IMR-90 (cell line): ENCODE results near the gene NKAIN1. TPM values are rescaled to one million over a fixed set of nuclear protein-coding genes. Genes with fewer than 3 reads are reported as not detected.
A peak's percentile ranks its signal among the peaks of the same experiment; 100 is the strongest.

Experiments
- ATAC-seq: fragments of 200-7000 bp; cut with Tn5 transposase; 2 replicates; pipeline ENCODE4 v1.9.1; 2020; ENCODE audit warnings: low read depth, mild to moderate bottlenecking, moderate library complexity
- BruUV-seq: library from RNA; stranded (reverse); fragments of 400-500 nt; replicated peaks from 2 replicates; lab custom pipeline; 2021; lab: Mats Ljungman, UMichigan
- CTCF ChIA-PET: fragments of 300-600 bp; formaldehyde crosslinking; extraction: SDS; loops from one replicate; lab custom pipeline; 2021; ENCODE audit warnings: antibody characterized with exemption; lab: Yijun Ruan, JAX
- POLR2A ChIA-PET: fragments of 300-600 bp; sonication (Branson Sonifier 250); formaldehyde crosslinking; loops from one replicate; lab custom pipeline; 2022; ENCODE audit warnings: antibody characterized with exemption; ENCODE audit not compliant: unreplicated experiment; lab: Charles Lee
- DNase-seq: peaks from one replicate; pipeline ENCODE4 v3.0.0; 2013
- H2AFZ ChIP-seq: replicated peaks from 2 replicates; pipeline ENCODE3; 2013; ENCODE audit warnings: low read length, mild to moderate bottlenecking; ENCODE audit not compliant: poor library complexity
- H2AK5ac ChIP-seq: 2 replicates; pipeline ENCODE4 v1.6.1; 2013; ENCODE audit warnings: low read depth, low read length, inconsistent platforms
- H2AK9ac ChIP-seq: replicated peaks from 2 replicates; pipeline ENCODE3; 2013; ENCODE audit warnings: mild to moderate bottlenecking, low read depth, low read length, moderate library complexity; ENCODE audit not compliant: poor library complexity
- H2BK120ac ChIP-seq: 2 replicates; pipeline ENCODE4 v1.6.1; 2013; ENCODE audit warnings: low read depth, low read length, inconsistent platforms
- H2BK15ac ChIP-seq: 3 replicates; pipeline ENCODE4 v1.6.1; 2013; ENCODE audit warnings: low read depth, low read length, inconsistent platforms
- H2BK20ac ChIP-seq: 2 replicates; pipeline ENCODE4 v1.6.1; 2013; ENCODE audit warnings: low read depth, mild to moderate bottlenecking, inconsistent platforms, low read length, moderate library complexity
- H2BK5ac ChIP-seq: 2 replicates; pipeline ENCODE4 v1.6.1; 2013; ENCODE audit warnings: mild to moderate bottlenecking, low read depth, low read length, inconsistent platforms; ENCODE audit not compliant: poor library complexity, severe bottlenecking
- H3K14ac ChIP-seq: replicated peaks from 2 replicates; pipeline ENCODE4 v1.6.1; 2013; ENCODE audit warnings: low read depth, low read length, inconsistent platforms
- H3K18ac ChIP-seq: 2 replicates; pipeline ENCODE4 v1.6.1; 2013; ENCODE audit warnings: low read depth, low read length, control low read depth
- H3K23ac ChIP-seq: 2 replicates; pipeline ENCODE4 v1.6.1; 2013; ENCODE audit warnings: low read depth, low read length, inconsistent platforms
- H3K27ac ChIP-seq: 2 replicates; pipeline ENCODE4 v1.5.1; 2013; ENCODE audit warnings: mild to moderate bottlenecking, control low read depth, low read length; ENCODE audit not compliant: insufficient read depth
- H3K27me3 ChIP-seq: 2 replicates; pipeline ENCODE4 v1.6.1; 2013; ENCODE audit warnings: low read length; ENCODE audit not compliant: control insufficient read depth, insufficient read depth
- H3K36me3 ChIP-seq: 2 replicates; pipeline ENCODE4 v1.6.1; 2013; ENCODE audit warnings: low read length, mixed read lengths; ENCODE audit not compliant: control insufficient read depth, insufficient read depth
- H3K4ac ChIP-seq: 2 replicates; pipeline ENCODE4 v1.6.1; 2013; ENCODE audit warnings: low read depth, low read length, inconsistent platforms
- H3K4me1 ChIP-seq: 2 replicates; pipeline ENCODE4 v1.6.1; 2013; ENCODE audit warnings: low read length, mixed read lengths; ENCODE audit not compliant: control insufficient read depth, insufficient read depth
- H3K4me2 ChIP-seq: 2 replicates; pipeline ENCODE4 v1.6.1; 2013; ENCODE audit warnings: low read depth, mild to moderate bottlenecking, control low read depth, low read length, moderate library complexity
- H3K4me3 ChIP-seq: 2 replicates; pipeline ENCODE4 v1.5.1; 2013; ENCODE audit warnings: low read depth, mild to moderate bottlenecking, control low read depth, low read length, moderate library complexity; ENCODE audit not compliant: insufficient read depth
- H3K56ac ChIP-seq: 2 replicates; pipeline ENCODE4 v1.6.1; 2013; ENCODE audit warnings: low read length, inconsistent platforms; ENCODE audit not compliant: insufficient read depth; ENCODE audit errors: extremely low read depth
- H3K79me1 ChIP-seq, 2 experiments: 2 replicates each; pipeline ENCODE4 v1.6.1; 2013; ENCODE audit warnings: low read length in 2 of 2, inconsistent platforms in 1 of 2, low read depth in 1 of 2
- H3K9ac ChIP-seq: 2 replicates; pipeline ENCODE4 v1.6.1; 2013; ENCODE audit warnings: low read depth, low read length, control low read depth
- H3K9me1 ChIP-seq: 2 replicates; pipeline ENCODE4 v1.6.1; 2013; ENCODE audit warnings: low read length, inconsistent platforms; ENCODE audit not compliant: insufficient read depth
- H3K9me3 ChIP-seq: 2 replicates; pipeline ENCODE4 v1.6.1; 2013; ENCODE audit warnings: low read length; ENCODE audit not compliant: control insufficient read depth, insufficient read depth
- H4K20me1 ChIP-seq: 2 replicates; pipeline ENCODE4 v1.6.1; 2013; ENCODE audit warnings: low read length, inconsistent platforms; ENCODE audit not compliant: insufficient read depth
- H4K5ac ChIP-seq: 2 replicates; pipeline ENCODE4 v1.6.1; 2013; ENCODE audit warnings: mild to moderate bottlenecking, low read depth, low read length, control low read depth
- H4K8ac ChIP-seq, 2 experiments: 2 replicates each; pipeline ENCODE4 v1.6.1; 2013; ENCODE audit warnings: low read depth in 2 of 2, low read length in 2 of 2, control low read depth in 1 of 2, inconsistent platforms in 1 of 2
- H4K91ac ChIP-seq: 2 replicates; pipeline ENCODE4 v1.6.1; 2013; ENCODE audit warnings: low read depth, low read length, inconsistent platforms; ENCODE audit not compliant: insufficient read depth
- CEBPB ChIP-seq: IDR thresholded peaks from 2 replicates; pipeline ENCODE4 v1.6.1; 2012; ENCODE audit warnings: low read depth, low read length, improper control_type of control experiment
- CHD1 ChIP-seq: IDR thresholded peaks from 2 replicates; pipeline ENCODE4 v1.6.1; 2012; ENCODE audit warnings: low read depth, low read length, improper control_type of control experiment
- MAFK ChIP-seq: IDR thresholded peaks from 2 replicates; pipeline ENCODE4 v1.6.1; 2012; ENCODE audit warnings: low read depth, low read length, improper control_type of control experiment
- MAZ ChIP-seq: IDR thresholded peaks from 2 replicates; pipeline ENCODE4 v1.6.1; 2012; ENCODE audit warnings: low read depth, mild to moderate bottlenecking, low read length, improper control_type of control experiment, moderate library complexity, borderline replicate concordance
- MXI1 ChIP-seq: IDR thresholded peaks from 2 replicates; pipeline ENCODE4 v1.6.1; 2012; ENCODE audit warnings: low read depth, mild to moderate bottlenecking, low read length, moderate library complexity, borderline replicate concordance
- NFE2L2 ChIP-seq: fragments of 150-350 bp; IDR thresholded peaks from 2 replicates; pipeline ENCODE4 v1.6.1; 2016; ENCODE audit warnings: low read depth, mild to moderate bottlenecking, low read length
- POLR2A ChIP-seq: IDR thresholded peaks from 2 replicates; pipeline ENCODE4 v1.6.1; 2012; ENCODE audit warnings: mild to moderate bottlenecking, low read depth, low read length
- RAD21 ChIP-seq: IDR thresholded peaks from 2 replicates; pipeline ENCODE4 v1.6.1; 2012; ENCODE audit warnings: low read length, improper control_type of control experiment
- RCOR1 ChIP-seq: IDR thresholded peaks from 2 replicates; pipeline ENCODE4 v1.6.1; 2012; ENCODE audit warnings: mild to moderate bottlenecking, low read length, improper control_type of control experiment; ENCODE audit not compliant: insufficient replicate concordance
- SMC3 ChIP-seq: fragments of 150-350 bp; IDR thresholded peaks from 2 replicates; pipeline ENCODE4 v1.6.1; 2016; ENCODE audit warnings: low read depth, mild to moderate bottlenecking, antibody characterized with exemption, low read length, moderate library complexity
- WGBS, 2 experiments: methylation state at CpG; one replicate each; pipeline versions ENCODE4 v1.1.5 to v1.1.7; 2013; ENCODE audit warnings: missing lambda C conversion rate in 2 of 2; ENCODE audit not compliant: insufficient read length in 1 of 2; ENCODE audit errors: extremely low coverage in 2 of 2; 5-methylcytosine and 5-hydroxymethylcytosine counted together
- dilution Hi-C: fragments of 300-500 bp; cut with HindIII; formaldehyde crosslinking; loops from one replicate; pipeline ENCODE4 v1.14.3; 2018; ENCODE audit warnings: low sequenced_read_pairs; ENCODE audit not compliant: unreplicated experiment
- in situ Hi-C: fragments of 300-500 bp; cut with MboI; formaldehyde crosslinking; loops from 3 replicates; pipeline ENCODE4 v1.14.3; 2019; ENCODE audit warnings: low sequenced_read_pairs, inconsistent platforms, mixed read lengths
- intact Hi-C: fragments of 100-400 bp; cut with micrococcal nuclease; formaldehyde crosslinking; loops from 2 replicates; pipeline ENCODE4 v1.10.0; 2022
- polyA plus RNA-seq, 3 experiments: library from polyadenylated mRNA; depleted of rRNA; stranded (reverse); fragments of >200 nt; gene quantifications; 2 replicates each; pipeline ENCODE4 v1.2.3, GENCODE V29; 2012; ENCODE audit warnings: low replicate concordance in 1 of 3
- total RNA-seq: library from RNA; depleted of rRNA; stranded (reverse); fragments of >200 nt; gene quantifications from 2 replicates; pipeline ENCODE4 v1.2.3, GENCODE V29; 2012
- TF ChIP-seq, protein P1 (sequence below): conservative IDR thresholded peaks from 2 replicates; pipeline ENCODE4 v1.5.1; 2012; ENCODE audit warnings: mild to moderate bottlenecking, low read depth, low read length, improper control_type of control experiment
- TF ChIP-seq, protein P2 (sequence below): fragments of 150-350 bp; IDR thresholded peaks from 2 replicates; pipeline ENCODE4 v1.6.1; 2017; ENCODE audit warnings: mild to moderate bottlenecking, antibody characterized with exemption, low read length, low read depth
- TF ChIP-seq, protein P3 (sequence below): fragments of 150-350 bp; IDR thresholded peaks from 2 replicates; pipeline ENCODE4 v1.6.1; 2016; ENCODE audit warnings: low read depth, mild to moderate bottlenecking, low read length, moderate library complexity, borderline replicate concordance

Gene NKAIN1
- total and polyA plus RNA-seq, 2 of the 4 experiments (the other 2 are of a cell fraction) = under 0.01 to 0.09 TPM

DNA sequence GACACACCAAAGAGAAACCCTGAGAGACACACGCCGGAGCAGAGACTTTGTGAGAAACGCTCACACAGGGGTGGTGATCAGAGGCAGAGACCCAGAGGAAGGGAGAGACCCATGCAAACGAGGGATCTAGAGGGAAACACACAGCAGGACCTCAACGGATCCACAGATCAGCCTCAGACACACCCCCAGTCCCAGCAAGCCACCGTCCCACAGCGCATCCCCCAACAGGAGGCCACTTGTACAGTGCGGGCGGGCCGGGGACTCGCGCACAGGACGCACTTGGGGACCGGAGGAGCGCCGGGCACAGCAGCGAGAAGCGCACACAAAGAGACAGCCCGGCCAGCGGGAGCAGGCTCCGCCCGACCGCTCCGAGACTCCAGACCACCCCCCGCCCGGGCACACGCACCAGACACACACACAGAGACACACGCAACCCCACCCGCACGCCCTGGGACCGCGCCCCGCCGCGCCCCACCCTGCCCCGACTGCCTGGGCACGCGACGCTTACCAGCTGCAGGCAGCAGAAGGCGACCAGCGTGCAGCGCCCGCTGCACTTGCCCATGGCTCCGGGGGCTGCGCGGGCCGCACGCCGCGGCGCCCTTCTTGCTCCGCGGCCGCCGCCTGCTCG, 587 bp downstream of the NKAIN1 start:
- H3K36me3 ChIP-seq = no peaks in the 10 kb centered on the region
- H2AK9ac ChIP-seq = no peak overlapping the region
- peak overlapping the region; percentile 4; the same call in 1 of the 2 replicates for H3K4me3 ChIP-seq
- no peak overlapping the region for H2BK5ac ChIP-seq
- no peaks in the 10 kb centered on the region for H3K4me1 ChIP-seq
- H3K79me1 ChIP-seq = no peaks in the 10 kb centered on the region
- H3K14ac ChIP-seq = no peak overlapping the region
- WGBS, 2 experiments = 5% methylated on average over 28 of the region's 56 CpGs; no CpG with 5 or more reads in 1 of the 2 experiments
- no peak overlapping the region for H4K91ac ChIP-seq
- BruUV-seq = no TSS peak
- dilution Hi-C loops (no loop called here), intact Hi-C loops (no loop called here), in situ Hi-C loops (no loop called here)
- H2AFZ ChIP-seq = peak overlapping the region; percentile 0
- no peak overlapping the region for H2BK15ac ChIP-seq
- H4K20me1 ChIP-seq = no peaks in the 10 kb centered on the region
- ChIA-PET POLR2A (no interaction called here), CTCF (no interaction called here)
- ATAC-seq (peak; percentile 71), DNase-seq (no peak)
- no peaks in the 10 kb centered on the region for H3K9me1 ChIP-seq
- no peak overlapping the region for H4K5ac ChIP-seq
- no peak overlapping the region for H3K4ac ChIP-seq
- H3K4me2 ChIP-seq = peak overlapping the region; percentile 83; the same call in 1 of the 2 replicates
- peaks cover 62% of the 10 kb centered on the region for H3K27me3 ChIP-seq
- no peak overlapping the region for H2AK5ac ChIP-seq
- H3K27ac ChIP-seq = no peak overlapping the region
- H3K18ac ChIP-seq = no peak overlapping the region
- TF ChIP-seq, protein P1, sequence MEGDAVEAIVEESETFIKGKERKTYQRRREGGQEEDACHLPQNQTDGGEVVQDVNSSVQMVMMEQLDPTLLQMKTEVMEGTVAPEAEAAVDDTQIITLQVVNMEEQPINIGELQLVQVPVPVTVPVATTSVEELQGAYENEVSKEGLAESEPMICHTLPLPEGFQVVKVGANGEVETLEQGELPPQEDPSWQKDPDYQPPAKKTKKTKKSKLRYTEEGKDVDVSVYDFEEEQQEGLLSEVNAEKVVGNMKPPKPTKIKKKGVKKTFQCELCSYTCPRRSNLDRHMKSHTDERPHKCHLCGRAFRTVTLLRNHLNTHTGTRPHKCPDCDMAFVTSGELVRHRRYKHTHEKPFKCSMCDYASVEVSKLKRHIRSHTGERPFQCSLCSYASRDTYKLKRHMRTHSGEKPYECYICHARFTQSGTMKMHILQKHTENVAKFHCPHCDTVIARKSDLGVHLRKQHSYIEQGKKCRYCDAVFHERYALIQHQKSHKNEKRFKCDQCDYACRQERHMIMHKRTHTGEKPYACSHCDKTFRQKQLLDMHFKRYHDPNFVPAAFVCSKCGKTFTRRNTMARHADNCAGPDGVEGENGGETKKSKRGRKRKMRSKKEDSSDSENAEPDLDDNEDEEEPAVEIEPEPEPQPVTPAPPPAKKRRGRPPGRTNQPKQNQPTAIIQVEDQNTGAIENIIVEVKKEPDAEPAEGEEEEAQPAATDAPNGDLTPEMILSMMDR = no peak
- TF ChIP-seq CEBPB (no peak), RCOR1 (no peak), MAFK (no peak), RAD21 (no peak), SMC3 (no peak), MAZ (no peak), POLR2A (no peak), CHD1 (no peak), NFE2L2 (no peak), MXI1 (no peak)
- TF ChIP-seq, protein P2, sequence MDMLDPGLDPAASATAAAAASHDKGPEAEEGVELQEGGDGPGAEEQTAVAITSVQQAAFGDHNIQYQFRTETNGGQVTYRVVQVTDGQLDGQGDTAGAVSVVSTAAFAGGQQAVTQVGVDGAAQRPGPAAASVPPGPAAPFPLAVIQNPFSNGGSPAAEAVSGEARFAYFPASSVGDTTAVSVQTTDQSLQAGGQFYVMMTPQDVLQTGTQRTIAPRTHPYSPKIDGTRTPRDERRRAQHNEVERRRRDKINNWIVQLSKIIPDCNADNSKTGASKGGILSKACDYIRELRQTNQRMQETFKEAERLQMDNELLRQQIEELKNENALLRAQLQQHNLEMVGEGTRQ = no peak
- TF ChIP-seq, protein P3, sequence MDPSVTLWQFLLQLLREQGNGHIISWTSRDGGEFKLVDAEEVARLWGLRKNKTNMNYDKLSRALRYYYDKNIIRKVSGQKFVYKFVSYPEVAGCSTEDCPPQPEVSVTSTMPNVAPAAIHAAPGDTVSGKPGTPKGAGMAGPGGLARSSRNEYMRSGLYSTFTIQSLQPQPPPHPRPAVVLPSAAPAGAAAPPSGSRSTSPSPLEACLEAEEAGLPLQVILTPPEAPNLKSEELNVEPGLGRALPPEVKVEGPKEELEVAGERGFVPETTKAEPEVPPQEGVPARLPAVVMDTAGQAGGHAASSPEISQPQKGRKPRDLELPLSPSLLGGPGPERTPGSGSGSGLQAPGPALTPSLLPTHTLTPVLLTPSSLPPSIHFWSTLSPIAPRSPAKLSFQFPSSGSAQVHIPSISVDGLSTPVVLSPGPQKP = no peak
- no peak overlapping the region; the same call in 1 of the 2 replicates for H3K23ac ChIP-seq
- H3K9me3 ChIP-seq = no peaks in the 10 kb centered on the region
- no peak overlapping the region for H4K8ac ChIP-seq
- no peak overlapping the region for H3K56ac ChIP-seq
- H3K9ac ChIP-seq = no peak overlapping the region
- no peak overlapping the region for H2BK120ac ChIP-seq
- no peak overlapping the region for H2BK20ac ChIP-seq
